Psoas muscle (tissue), 8 donors: ENCODE data around the gene MBOAT7. TPM values are rescaled to one million over a fixed set of nuclear protein-coding genes. Genes with fewer than 3 reads are reported as not detected.
"Not testable (repeated sequence)": the region's sequence is repeated elsewhere in the genome, so short reads cannot be mapped to it uniquely, and the experiment has no call there.

ENCODE experiments used
- ATAC-seq, 4 donors: fragments of 200-7000 bp; cut with Tn5 transposase; one replicate each; pipeline ENCODE4 v1.9.1; 2020; ENCODE audit warnings: moderate library complexity in 3 of 4, mild to moderate bottlenecking in 2 of 4
- DNase-seq, 2 donors: peaks; one replicate each; pipeline ENCODE4 v3.0.0-alpha.2; 2020
- H3K27ac ChIP-seq: fragments of 200-600 bp; one replicate; pipeline ENCODE4 v1.8.0; 2022
- H3K27me3 ChIP-seq, 3 donors: fragments of 200-600 bp in 1 of 3; one replicate each; pipeline versions ENCODE4 v1.6.1 to v1.8.0; 2013 to 2022; ENCODE audit warnings: low read length in 2 of 3, mild to moderate bottlenecking in 2 of 3, moderate library complexity in 1 of 3; ENCODE audit not compliant: insufficient read depth in 3 of 3
- H3K36me3 ChIP-seq, 2 donors: fragments of 200-600 bp in 1 of 2; one replicate each; pipeline versions ENCODE4 v1.6.1 to v1.8.0; 2013 to 2022; ENCODE audit warnings: low read depth in 1 of 2, mild to moderate bottlenecking in 1 of 2, moderate library complexity in 1 of 2; ENCODE audit not compliant: insufficient read depth in 1 of 2
- H3K4me1 ChIP-seq: fragments of 200-600 bp; one replicate; pipeline ENCODE4 v1.8.0; 2022
- H3K4me3 ChIP-seq: fragments of 200-600 bp; one replicate; pipeline ENCODE4 v1.8.0; 2022; ENCODE audit warnings: mild to moderate bottlenecking
- H3K9me3 ChIP-seq: fragments of 200-600 bp; one replicate; pipeline ENCODE4 v1.8.0; 2022
- WGBS, 3 donors: extraction: QIAGEN DNeasy Blood & Tissue Kit; methylation state at CpG; one replicate each; pipeline versions ENCODE4 v1.1.6 to v1.1.7; 2013; 5-methylcytosine and 5-hydroxymethylcytosine counted together
- intact Hi-C, 2 donors: fragments of 100-400 bp; cut with DNase I; formaldehyde crosslinking; loops; one replicate each; pipeline versions ENCODE4 v1.11.0 to v1.14.2; 2022
- polyA plus RNA-seq, 3 donors: library from polyadenylated mRNA; stranded (reverse); fragments of 200-250 nt; gene quantifications; one replicate each; pipeline ENCODE4 v1.2.3, GENCODE V29; 2013
- total RNA-seq, 4 donors: library from RNA; stranded (reverse); fragmentation: NEBNext Ultra II Directional in 2 of 4; extraction: Animal tissue kit (Norgen Biotek cat#: 25700) in 2 of 4; gene quantifications; one replicate each; pipeline versions ENCODE4 v1.2.1 to v1.2.4, GENCODE V29; 2021 to 2023
- TF ChIP-seq, protein P1 (sequence below): fragments of 200-600 bp; IDR thresholded peaks from one replicate; pipeline ENCODE4 v1.8.0; 2022; ENCODE audit warnings: antibody characterized with exemption
- donor health status: healthy with polysubstance abuse.
- donor health status: DM: no; HTN: no; CAD: no; lungs with moderate emphysema.
- donor health status: Bipolar disorder and iron deficiency.
- donor health status: healthy.
- donor health status: DM: yes; HTN: yes; CAD: no.
- donor health status: DM: no; HTN: no; CAD: no.
- donor health status: DM: no; HTN: no; CAD: no.
- donor health status: DM: yes; HTN: yes; CAD: no.

MBOAT7 gene
- total and polyA plus RNA-seq, 7 donors: 6.2 to 17.8 (median 10.1) TPM

DNA sequence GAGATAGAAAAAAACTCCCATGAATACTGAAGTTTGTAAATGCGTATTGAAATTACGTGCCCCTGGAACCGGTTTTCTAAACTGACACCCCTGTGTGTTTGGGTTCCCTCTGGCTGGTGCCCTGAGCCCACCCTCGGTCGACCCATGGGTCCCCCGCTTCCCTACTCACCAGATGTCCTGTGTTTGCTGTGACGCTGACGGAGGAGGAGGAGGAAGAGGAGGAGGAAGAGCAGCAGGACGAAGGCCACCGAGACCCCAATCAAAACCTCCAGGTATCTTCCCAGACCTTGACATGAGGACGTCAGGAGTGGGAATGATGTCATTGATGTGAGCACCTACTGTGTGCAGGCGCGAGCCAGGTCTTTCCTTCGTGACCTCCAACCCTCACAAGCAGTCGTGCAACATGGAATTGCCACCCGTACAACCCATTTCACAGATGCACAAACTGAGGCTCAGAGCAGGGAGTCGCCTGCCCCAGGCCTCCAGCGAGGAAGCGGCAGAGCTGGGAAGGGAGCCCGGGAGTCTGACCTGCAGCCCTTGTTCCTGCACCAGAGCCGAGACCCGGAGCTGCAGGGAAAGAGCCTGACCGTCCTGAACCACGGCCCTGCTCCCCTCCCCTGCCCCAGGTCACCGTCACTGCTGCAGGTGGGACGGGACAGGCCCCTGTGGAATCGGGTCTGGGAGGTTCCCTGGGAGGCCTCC, 29.7 kb upstream of the MBOAT7 start:
- ATAC-seq (no peak), DNase-seq (no peak)
- TF ChIP-seq, protein P1, sequence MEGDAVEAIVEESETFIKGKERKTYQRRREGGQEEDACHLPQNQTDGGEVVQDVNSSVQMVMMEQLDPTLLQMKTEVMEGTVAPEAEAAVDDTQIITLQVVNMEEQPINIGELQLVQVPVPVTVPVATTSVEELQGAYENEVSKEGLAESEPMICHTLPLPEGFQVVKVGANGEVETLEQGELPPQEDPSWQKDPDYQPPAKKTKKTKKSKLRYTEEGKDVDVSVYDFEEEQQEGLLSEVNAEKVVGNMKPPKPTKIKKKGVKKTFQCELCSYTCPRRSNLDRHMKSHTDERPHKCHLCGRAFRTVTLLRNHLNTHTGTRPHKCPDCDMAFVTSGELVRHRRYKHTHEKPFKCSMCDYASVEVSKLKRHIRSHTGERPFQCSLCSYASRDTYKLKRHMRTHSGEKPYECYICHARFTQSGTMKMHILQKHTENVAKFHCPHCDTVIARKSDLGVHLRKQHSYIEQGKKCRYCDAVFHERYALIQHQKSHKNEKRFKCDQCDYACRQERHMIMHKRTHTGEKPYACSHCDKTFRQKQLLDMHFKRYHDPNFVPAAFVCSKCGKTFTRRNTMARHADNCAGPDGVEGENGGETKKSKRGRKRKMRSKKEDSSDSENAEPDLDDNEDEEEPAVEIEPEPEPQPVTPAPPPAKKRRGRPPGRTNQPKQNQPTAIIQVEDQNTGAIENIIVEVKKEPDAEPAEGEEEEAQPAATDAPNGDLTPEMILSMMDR: no peak
- Histone ChIP-seq H3K4me1 (no peaks in the 10 kb centered on the region), H3K27ac (no peak overlapping the region), H3K27me3 (no peaks in the 10 kb centered on the region), H3K36me3 (no peaks in the 10 kb centered on the region), H3K4me3 (no peak overlapping the region), H3K9me3 (no peaks in the 10 kb centered on the region)
- WGBS, 3 donors: 86 to 90% (median 88%) methylated on average over 25 to 27 of the region's 27 CpGs
- intact Hi-C loops: loop anchor here in 1 of 2 donors (2.0 kb wide), 1 partner anchor 22 kb away; no protein-coding TSS in a partner anchor

DNA sequence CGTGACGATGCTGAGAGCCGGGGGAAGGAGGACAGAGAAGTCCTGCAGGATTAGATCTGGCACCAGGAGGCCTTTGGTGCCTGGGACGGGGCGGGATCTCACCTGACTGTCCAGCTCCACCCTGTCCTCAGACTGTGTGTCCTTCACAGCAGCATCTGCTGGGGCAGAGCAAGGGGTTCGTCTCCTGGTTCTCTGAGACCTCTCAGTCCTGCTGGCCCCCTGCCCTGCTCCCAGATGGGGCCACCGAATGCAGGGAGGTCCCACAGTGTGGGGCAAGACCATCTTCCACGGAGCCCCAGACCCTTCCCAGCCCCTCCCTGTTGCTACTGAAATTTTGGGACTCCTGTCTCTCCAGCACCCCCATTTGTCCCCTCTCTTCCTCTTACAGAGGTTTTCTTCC, 28.9 kb upstream of the MBOAT7 start:
- 65 to 84% (median 68%) methylated on average over 6 to 8 of the region's 8 CpGs for WGBS, 3 donors
- no peaks in the 10 kb centered on the region for H3K9me3 ChIP-seq
- no peak overlapping the region for H3K27ac ChIP-seq
- DNase-seq: no peak
- no peaks in the 10 kb centered on the region for H3K4me1 ChIP-seq
- H3K36me3 ChIP-seq: no peaks in the 10 kb centered on the region
- TF ChIP-seq, protein P1: no peak
- ATAC-seq: no peak
- intact Hi-C loops: loop anchor here in 1 of 2 donors (2.0 kb wide), 1 partner anchor 23 kb away; no protein-coding TSS in a partner anchor
- no peaks in the 10 kb centered on the region for H3K27me3 ChIP-seq
- no peak overlapping the region for H3K4me3 ChIP-seq

DNA sequence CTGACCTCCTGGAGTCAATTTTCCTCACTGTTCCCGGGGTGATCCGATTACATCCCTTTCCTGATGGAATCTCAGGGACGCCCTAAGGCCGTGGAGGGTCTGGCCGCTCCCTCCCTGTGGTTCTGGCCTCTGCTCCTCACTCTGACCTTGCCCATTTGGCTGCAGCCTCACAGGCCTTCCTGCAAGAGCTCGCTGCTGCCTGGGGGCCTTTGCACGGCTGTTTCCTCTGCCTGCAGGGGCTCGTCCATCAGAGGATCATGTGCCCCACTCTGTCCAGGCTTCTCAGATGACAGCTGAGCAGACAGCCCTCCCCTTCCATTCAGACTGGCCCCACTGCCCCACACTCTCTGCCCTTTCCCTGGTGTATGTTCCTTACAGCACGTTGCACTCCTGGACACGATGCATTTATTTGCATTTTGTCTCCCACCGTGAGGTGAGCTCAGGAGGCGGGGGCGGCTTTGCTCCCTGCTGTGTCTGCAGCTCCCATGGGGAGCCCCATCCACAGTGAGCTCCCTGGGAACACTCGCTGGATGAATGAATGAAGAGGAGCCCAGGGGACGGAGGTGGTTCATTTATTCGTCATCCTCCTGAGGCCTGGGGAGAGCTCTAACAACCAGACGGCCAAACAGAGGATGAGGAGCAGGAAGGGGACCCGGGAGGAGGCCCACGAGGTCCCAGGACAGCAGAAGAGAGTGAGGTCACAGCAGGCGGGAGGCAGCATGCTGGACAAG, 28.3 kb upstream of the MBOAT7 start:
- intact Hi-C loops: loop anchor here in 1 of 2 donors (2.0 kb wide), 1 partner anchor 23 kb away; no protein-coding TSS in a partner anchor
- 30 to 54% (median 41%) methylated on average over 10 to 16 of the region's 20 CpGs for WGBS, 3 donors
- not testable (repeated sequence) for H3K27ac ChIP-seq, H3K36me3 ChIP-seq, ATAC-seq, DNase-seq, H3K27me3 ChIP-seq, H3K9me3 ChIP-seq, H3K4me1 ChIP-seq, H3K4me3 ChIP-seq

DNA sequence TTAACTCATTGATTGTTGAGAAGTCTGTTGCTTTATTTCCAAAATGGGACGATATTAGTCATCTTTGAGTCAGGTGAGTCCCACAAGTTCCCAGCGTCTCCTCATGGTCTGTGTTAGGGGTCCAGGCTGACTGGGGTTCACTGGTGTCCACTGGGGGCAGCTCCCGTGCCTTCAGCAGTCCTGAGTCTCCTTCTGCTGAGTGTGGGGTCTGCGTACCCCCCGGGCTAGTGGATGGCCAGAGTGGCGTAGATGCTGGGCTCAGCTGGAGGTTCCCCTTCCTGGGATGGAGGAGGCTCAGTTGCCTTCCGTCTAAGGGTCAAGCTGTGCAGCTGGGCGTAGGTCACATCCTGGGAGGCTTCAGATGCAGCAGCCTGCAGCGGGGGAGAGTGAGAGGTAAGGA, 27.5 kb upstream of the MBOAT7 start:
- Histone ChIP-seq H3K27me3 (no peaks in the 10 kb centered on the region), H3K4me1 (no peaks in the 10 kb centered on the region), H3K27ac (no peak overlapping the region), H3K9me3 (no peaks in the 10 kb centered on the region), H3K36me3 (no peaks in the 10 kb centered on the region), H3K4me3 (no peak overlapping the region)
- 74 to 85% (median 83%) methylated on average over 9 of the region's 9 CpGs for WGBS, 3 donors
- TF ChIP-seq, protein P1: no peak
- DNase-seq: no peak
- intact Hi-C loops: no loop called here
- no peak for ATAC-seq

DNA sequence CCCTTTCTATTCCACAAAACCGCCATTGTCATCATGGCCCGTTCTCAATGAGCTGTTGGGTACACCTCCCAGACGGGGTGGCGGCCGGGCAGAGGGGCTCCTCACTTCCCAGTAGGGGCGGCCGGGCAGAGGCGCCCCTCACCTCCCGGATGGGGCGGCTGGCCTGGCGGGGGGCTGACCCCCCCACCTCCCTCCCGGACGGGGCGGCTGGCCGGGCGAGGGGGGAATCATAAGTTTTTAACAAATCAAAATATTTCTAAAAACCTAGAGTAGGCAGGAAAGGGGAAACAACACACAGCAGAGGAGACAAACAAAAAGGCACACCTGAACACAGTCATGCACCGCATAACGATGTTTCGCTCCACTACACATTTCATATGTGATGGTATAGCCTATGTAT, 25.4 kb upstream of the MBOAT7 start:
- H3K4me1 ChIP-seq, H3K4me3 ChIP-seq, H3K27me3 ChIP-seq, ATAC-seq, H3K36me3 ChIP-seq, H3K27ac ChIP-seq, intact Hi-C loops, DNase-seq, H3K9me3 ChIP-seq: not testable (repeated sequence)
- WGBS, 3 donors: 96 to 97% (median 97%) methylated on average over 11 to 14 of the region's 19 CpGs

DNA sequence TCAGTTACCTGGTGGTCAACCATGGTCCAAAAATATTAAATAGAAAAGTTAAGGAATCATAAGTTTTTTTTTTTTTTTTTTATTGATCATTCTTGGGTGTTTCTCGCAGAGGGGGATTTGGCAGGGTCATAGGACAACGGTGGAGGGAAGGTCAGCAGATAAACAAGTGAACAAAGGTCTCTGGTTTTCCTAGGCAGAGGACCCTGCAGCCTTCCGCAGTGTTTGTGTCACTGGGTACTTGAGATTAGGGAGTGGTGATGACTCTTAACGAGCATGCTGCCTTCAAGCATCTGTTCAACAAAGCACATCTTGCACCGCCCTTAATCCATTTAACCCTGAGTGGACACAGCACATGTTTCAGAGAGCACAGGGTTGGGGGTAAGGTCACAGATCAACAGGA, 24.8 kb upstream of the MBOAT7 start:
- H3K27me3 ChIP-seq, DNase-seq, ATAC-seq, H3K36me3 ChIP-seq, H3K27ac ChIP-seq, H3K4me3 ChIP-seq, intact Hi-C loops, H3K9me3 ChIP-seq, H3K4me1 ChIP-seq: not testable (repeated sequence)
- WGBS, 3 donors: 64 to 100% (median 100%) methylated on average over 1 to 5 of the region's 5 CpGs
